Tongue (tissue), 1 donor: ENCODE measurements around the gene DYNC1LI2. TPM values are rescaled to one million over a fixed set of nuclear protein-coding genes. Genes with fewer than 3 reads are reported as not detected.

ENCODE experiments used
- total RNA-seq: library from RNA; depleted of rRNA; stranded (reverse); fragments of >200 nt; gene quantifications from one replicate; pipeline ENCODE4 v1.2.3, GENCODE V29; 2014

Gene DYNC1LI2
- total RNA-seq, 1 donor from 2014 or later: 143 TPM

Other genes with a start within 250 kb of the DYNC1LI2 start
- gene TK2, start 201.5 kb downstream of the DYNC1LI2 start, total RNA-seq: 24.0 TPM
- gene CKLF, start 199.0 kb downstream of the DYNC1LI2 start, total RNA-seq: 48.1 TPM
- gene CMTM1, start 185.2 kb downstream of the DYNC1LI2 start, total RNA-seq: 6.4 TPM
- not detected for gene CMTM2, start 172.1 kb downstream of the DYNC1LI2 start, total RNA-seq
- 35.5 TPM for gene CMTM3, start 146.9 kb downstream of the DYNC1LI2 start, total RNA-seq
- 27.7 TPM for gene CMTM4, start 54.9 kb downstream of the DYNC1LI2 start, total RNA-seq
- gene TERB1, start 50.0 kb upstream of the DYNC1LI2 start, total RNA-seq: 0.41 TPM
- 51.1 TPM for gene NAE1, start 79.4 kb upstream of the DYNC1LI2 start, total RNA-seq
- not detected for gene CA7, start 92.8 kb upstream of the DYNC1LI2 start, total RNA-seq
- 11.0 TPM for gene PDP2, start 128.9 kb upstream of the DYNC1LI2 start, total RNA-seq
- gene CDH16, start 167.3 kb upstream of the DYNC1LI2 start, total RNA-seq: 0.31 TPM
- gene RRAD, start 173.9 kb upstream of the DYNC1LI2 start, total RNA-seq: 23.3 TPM
- 101 TPM for gene CIAO2B, start 182.8 kb upstream of the DYNC1LI2 start, total RNA-seq
- 23.9 TPM for gene CES2, start 183.9 kb upstream of the DYNC1LI2 start, total RNA-seq
- 1.8 TPM for gene CES3, start 209.7 kb upstream of the DYNC1LI2 start, total RNA-seq
- gene CES4A, start 237.0 kb upstream of the DYNC1LI2 start, total RNA-seq: 5.2 TPM